Fibroblast of mammary gland (primary cell): Measurements from ENCODE around the gene PPP4R3B.
"Not testable (repeated sequence)": the region's sequence is repeated elsewhere in the genome, so short reads cannot be mapped to it uniquely, and the experiment has no call there.

Experiments used
- DNase-seq: peaks from one replicate; pipeline ENCODE4 v3.0.0-alpha.2; 2010; ENCODE audit warnings: low read depth
- H3K4me3 ChIP-seq: 2 replicates; pipeline ENCODE4 v1.5.1; 2011; ENCODE audit warnings: low read depth, mild to moderate bottlenecking, low read length, moderate library complexity; ENCODE audit not compliant: control insufficient read depth
- TF ChIP-seq, protein P1 (sequence below): conservative IDR thresholded peaks from 2 replicates; pipeline ENCODE4 v1.5.1; 2011; ENCODE audit warnings: low read depth, low read length, inconsistent platforms; ENCODE audit not compliant: control insufficient read depth, insufficient read depth

Gene PPP4R3B

GRCh38 chr2:55581435-55581834, 36.0 kb downstream of the PPP4R3B start:
- TF ChIP-seq, protein P1, sequence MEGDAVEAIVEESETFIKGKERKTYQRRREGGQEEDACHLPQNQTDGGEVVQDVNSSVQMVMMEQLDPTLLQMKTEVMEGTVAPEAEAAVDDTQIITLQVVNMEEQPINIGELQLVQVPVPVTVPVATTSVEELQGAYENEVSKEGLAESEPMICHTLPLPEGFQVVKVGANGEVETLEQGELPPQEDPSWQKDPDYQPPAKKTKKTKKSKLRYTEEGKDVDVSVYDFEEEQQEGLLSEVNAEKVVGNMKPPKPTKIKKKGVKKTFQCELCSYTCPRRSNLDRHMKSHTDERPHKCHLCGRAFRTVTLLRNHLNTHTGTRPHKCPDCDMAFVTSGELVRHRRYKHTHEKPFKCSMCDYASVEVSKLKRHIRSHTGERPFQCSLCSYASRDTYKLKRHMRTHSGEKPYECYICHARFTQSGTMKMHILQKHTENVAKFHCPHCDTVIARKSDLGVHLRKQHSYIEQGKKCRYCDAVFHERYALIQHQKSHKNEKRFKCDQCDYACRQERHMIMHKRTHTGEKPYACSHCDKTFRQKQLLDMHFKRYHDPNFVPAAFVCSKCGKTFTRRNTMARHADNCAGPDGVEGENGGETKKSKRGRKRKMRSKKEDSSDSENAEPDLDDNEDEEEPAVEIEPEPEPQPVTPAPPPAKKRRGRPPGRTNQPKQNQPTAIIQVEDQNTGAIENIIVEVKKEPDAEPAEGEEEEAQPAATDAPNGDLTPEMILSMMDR: peak; percentile 35
- peak; percentile 36 for DNase-seq
- no peak overlapping the region for H3K4me3 ChIP-seq

- H3K4me3 ChIP-seq, DNase-seq: not testable (repeated sequence)
Measured at GRCh38 chr2:55569002-55569401, 48.4 kb downstream of the PPP4R3B start.

DNA sequence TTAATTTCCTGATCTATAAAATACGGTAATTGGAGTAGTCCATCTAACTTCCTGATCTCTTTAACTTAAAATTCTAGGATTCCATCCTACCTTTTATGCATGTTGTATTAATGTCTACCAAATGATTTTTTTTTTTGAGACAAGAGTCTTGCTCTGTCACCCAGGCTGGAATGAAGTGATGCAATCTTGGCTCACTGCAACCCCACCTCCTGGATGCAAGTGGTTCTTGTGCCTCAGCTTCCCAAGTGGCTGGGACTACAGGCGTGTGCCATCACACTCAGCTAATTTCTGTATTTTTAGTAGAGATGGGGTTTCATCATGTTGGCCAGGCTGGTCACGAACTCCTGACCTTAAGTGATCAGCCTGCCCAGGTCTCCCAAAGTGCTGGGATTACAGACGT, 50.1 kb downstream of the PPP4R3B start:
- H3K4me3 ChIP-seq: no peak overlapping the region
- DNase-seq: no peak
- TF ChIP-seq, protein P1: no peak

GRCh38 chr2:55565613-55566012, 51.8 kb downstream of the PPP4R3B start:
- TF ChIP-seq, protein P1: no peak
- DNase-seq: no peak
- H3K4me3 ChIP-seq: no peak overlapping the region

DNA sequence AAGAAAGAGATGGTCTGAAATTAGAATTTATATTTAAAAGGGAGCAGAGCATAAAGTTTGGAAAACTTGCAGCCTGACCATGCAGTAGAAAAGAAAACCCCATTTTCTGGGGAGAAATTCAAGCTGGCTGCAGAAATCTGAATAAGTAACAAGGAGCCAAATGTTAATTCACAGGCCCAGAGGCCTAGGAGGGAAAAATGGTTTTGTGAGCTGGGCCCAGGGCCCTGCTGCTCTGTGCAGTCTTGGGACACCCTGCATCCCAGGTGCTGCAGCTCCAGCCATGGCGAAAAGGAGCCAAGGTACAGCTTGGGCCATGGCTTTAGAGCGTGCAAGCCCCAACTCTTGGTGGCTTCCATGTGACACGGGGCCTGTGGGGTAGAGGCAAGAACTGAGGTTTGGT, 56.6 kb downstream of the PPP4R3B start:
- TF ChIP-seq, protein P1: no peak
- no peak overlapping the region for H3K4me3 ChIP-seq
- DNase-seq: no peak

GRCh38 chr2:55556809-55557208, 60.6 kb downstream of the PPP4R3B start:
- H3K4me3 ChIP-seq: no peak overlapping the region
- DNase-seq: no peak
- TF ChIP-seq, protein P1: no peak

DNA sequence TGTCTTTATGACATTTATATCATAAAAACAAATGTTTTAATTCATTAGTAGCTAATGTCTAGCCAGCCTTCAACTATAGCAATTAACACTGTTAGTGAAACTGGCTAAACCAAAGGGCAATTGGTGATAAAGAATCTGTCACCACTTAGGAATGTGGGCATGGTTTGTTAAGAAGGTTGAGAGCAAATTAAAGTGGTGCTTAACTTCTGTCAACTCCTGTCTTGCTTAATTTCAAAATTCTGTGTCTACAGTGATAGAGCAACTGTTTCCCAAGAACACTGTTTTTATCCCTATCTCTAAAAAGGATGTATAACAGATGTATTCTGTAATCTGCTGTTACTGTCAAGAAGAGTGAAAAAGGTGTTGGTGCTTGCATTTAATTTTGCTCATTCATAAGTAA, 61.4 kb downstream of the PPP4R3B start:
- DNase-seq: peak; percentile 2
- TF ChIP-seq, protein P1: no peak
- no peak overlapping the region for H3K4me3 ChIP-seq

DNA sequence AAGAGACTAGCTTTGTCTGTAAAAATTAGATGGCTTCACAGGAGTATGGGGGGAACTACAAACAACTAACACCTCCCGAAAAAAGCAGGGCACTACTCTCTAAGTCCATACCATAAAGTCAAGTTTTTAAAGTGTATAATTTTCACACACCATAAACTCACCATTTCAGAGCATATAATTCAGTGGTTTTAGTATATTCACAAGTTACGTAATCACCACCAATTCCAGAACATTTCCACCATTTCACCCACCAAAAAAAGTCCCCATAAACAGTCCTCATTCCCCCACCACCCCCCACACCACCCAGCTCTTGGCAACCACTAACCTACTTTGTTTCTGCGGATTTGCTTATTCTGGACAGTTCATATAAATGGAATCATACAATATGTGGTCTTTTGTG, 64.1 kb downstream of the PPP4R3B start:
- TF ChIP-seq, protein P1: no peak
- DNase-seq: no peak
- H3K4me3 ChIP-seq: no peak overlapping the region
